ENCODE data around the gene NPHP4.

DNA sequence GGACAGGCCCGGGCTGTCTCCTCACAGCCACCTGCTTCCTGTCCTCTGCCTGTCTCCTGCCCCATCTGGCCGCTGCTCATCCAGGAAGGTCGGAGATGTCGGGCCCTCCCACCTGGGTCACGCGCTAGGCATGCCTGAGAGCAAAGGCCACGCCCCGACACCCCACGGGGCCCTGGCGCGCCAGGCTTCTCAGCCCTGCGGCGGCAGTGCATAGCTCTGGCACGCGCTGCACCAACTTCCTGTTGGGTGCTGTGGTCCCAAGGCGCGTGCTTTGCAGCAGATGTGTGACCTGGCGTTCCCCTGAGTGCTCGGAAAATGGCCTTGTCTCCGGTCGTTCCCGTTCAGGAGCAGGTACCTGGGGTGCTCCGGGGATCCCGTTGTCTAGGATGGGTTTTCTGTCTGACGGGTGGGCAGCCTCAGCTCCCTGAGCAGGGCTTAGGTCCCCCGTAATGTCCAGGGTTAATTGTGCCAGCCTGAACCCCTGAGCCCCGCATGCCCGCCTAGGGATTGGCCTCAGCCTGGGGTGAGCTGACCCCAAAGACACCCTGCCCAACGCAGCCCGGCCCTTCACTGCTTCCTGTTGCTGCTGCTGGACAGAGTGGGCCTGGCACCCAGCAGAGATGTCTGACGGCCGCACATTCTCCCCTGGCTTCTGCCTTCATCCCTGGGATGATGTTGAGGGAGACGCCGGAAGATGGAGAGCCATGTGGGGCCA, 34.0 kb upstream of the NPHP4 start:
- no peak for TF ChIP-seq YY1 (IDR thresholded peaks at IDR 0.05; ENCODE audit: insufficient read depth, insufficient read length)
- no peak for TF ChIP-seq ZNF274 (IDR thresholded peaks at IDR 0.05; ENCODE audit: low read depth, low read length)
- no peak for TF ChIP-seq SUZ12 (IDR thresholded peaks at IDR 0.05; ENCODE audit: extremely low read depth, insufficient read depth, insufficient read length)
